ENCODE measurements around the gene SPRR2B.

DNA sequence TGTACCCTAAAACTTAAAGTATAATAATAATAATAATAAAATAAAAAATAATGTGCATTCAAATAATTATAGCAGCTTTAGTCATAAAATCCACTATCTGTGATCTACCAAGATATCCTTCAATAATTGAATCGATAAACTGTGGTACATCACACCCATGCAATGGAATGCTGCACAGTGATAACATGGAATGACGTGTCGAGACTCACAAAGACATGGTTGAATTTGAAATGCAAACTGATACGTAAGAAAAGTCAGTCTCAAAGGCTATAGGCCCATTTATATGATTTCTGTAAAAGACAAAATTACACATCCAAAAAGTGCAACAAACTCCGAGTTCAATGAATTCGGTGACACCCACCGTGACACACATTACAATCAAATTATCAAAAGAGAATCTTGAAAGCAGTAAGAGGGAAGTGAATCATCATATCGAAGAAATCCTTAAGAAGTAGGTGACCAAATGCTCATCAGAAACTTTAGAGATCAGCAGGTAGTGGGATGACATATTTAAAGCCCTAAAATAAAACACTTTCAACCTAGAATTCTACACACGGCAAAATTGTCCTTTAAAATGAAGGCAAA lies 28.1 kb upstream of the SPRR2B start:
- TF ChIP-seq, protein P1, sequence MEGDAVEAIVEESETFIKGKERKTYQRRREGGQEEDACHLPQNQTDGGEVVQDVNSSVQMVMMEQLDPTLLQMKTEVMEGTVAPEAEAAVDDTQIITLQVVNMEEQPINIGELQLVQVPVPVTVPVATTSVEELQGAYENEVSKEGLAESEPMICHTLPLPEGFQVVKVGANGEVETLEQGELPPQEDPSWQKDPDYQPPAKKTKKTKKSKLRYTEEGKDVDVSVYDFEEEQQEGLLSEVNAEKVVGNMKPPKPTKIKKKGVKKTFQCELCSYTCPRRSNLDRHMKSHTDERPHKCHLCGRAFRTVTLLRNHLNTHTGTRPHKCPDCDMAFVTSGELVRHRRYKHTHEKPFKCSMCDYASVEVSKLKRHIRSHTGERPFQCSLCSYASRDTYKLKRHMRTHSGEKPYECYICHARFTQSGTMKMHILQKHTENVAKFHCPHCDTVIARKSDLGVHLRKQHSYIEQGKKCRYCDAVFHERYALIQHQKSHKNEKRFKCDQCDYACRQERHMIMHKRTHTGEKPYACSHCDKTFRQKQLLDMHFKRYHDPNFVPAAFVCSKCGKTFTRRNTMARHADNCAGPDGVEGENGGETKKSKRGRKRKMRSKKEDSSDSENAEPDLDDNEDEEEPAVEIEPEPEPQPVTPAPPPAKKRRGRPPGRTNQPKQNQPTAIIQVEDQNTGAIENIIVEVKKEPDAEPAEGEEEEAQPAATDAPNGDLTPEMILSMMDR (IDR thresholded peaks at IDR 0.05): no peak
- no peak for TF ChIP-seq POLR2A (IDR thresholded peaks at IDR 0.05)

Measured in Peyer's patch (tissue), 4 donors.